Small intestine (tissue), 16 donors: Measurements from ENCODE around the gene POLR2J2. TPM values are rescaled to one million over a fixed set of nuclear protein-coding genes. Genes with fewer than 3 reads are reported as not detected.
"Not testable (repeated sequence)": the region's sequence is repeated elsewhere in the genome, so short reads cannot be mapped to it uniquely, and the experiment has no call there.

ENCODE experiments used
- DNase-seq, 2 donors: peaks; one replicate each; pipeline versions ENCODE4 v3.0.0 to v3.0.0-alpha.2; 2013
- FAIRE-seq: peaks from 2 replicates; lab custom pipeline; 2012; peaks lifted over from hg19 to GRCh38; lab: Jason Lieb, UNC
- H3K27ac ChIP-seq, 3 donors: one replicate each; pipeline ENCODE4 v1.5.1; 2013; ENCODE audit warnings: low read length in 2 of 3, mild to moderate bottlenecking in 2 of 3, control low read depth in 1 of 3, inconsistent platforms in 1 of 3, low read depth in 1 of 3, moderate library complexity in 1 of 3
- H3K27me3 ChIP-seq, 3 donors: one replicate each; pipeline ENCODE4 v1.6.1; 2013; ENCODE audit warnings: low read length in 3 of 3, inconsistent platforms in 1 of 3; ENCODE audit not compliant: control insufficient read depth in 3 of 3, insufficient read depth in 3 of 3
- H3K36me3 ChIP-seq, 3 donors: one replicate each; pipeline ENCODE4 v1.6.1; 2013; ENCODE audit warnings: low read length in 3 of 3, inconsistent platforms in 1 of 3, low read depth in 1 of 3, mild to moderate bottlenecking in 1 of 3, moderate library complexity in 1 of 3; ENCODE audit not compliant: control insufficient read depth in 3 of 3, insufficient read depth in 2 of 3
- H3K4me1 ChIP-seq, 3 donors: one replicate each; pipeline ENCODE4 v1.6.1; 2013; ENCODE audit warnings: low read length in 2 of 3, inconsistent platforms in 1 of 3, low read depth in 1 of 3, mild to moderate bottlenecking in 1 of 3, moderate library complexity in 1 of 3; ENCODE audit not compliant: control insufficient read depth in 3 of 3, insufficient read depth in 2 of 3
- H3K4me3 ChIP-seq, 3 donors: one replicate each; pipeline ENCODE4 v1.5.1; 2013; ENCODE audit warnings: low read length in 3 of 3, control low read depth in 1 of 3, inconsistent platforms in 1 of 3, low read depth in 1 of 3, mild to moderate bottlenecking in 1 of 3, moderate library complexity in 1 of 3
- H3K9me3 ChIP-seq, 2 donors: one replicate each; pipeline ENCODE4 v1.6.1; 2013; ENCODE audit warnings: low read depth in 1 of 2, low read length in 1 of 2; ENCODE audit not compliant: control insufficient read depth in 2 of 2, insufficient read depth in 1 of 2
- WGBS, 3 donors: extraction: QIAGEN DNeasy Blood & Tissue Kit; methylation state at CpG; one replicate each; pipeline ENCODE4 v1.1.7; 2013; 5-methylcytosine and 5-hydroxymethylcytosine counted together
- long read RNA-seq, 10 donors: transcript quantifications; one replicate each; lab custom pipeline, GENCODE V29; 2026
- polyA plus RNA-seq, 4 donors: library from polyadenylated mRNA; stranded (reverse) in 3 of 4; unstranded in 1 of 4; fragments of 200-250 nt in 3 of 4; fragments of 120-200 nt in 1 of 4; gene quantifications; one replicate each; pipeline versions ENCODE4 v1.2.1 to v1.2.3, GENCODE V29; 2013
- donor health status: healthy with polysubstance abuse.
- donor health status: control.
- donor health status: control.
- donor health status: Bipolar disorder and iron deficiency.
- donor health status: healthy.

The POLR2J2 gene
- 1 to 10 TPM; 1.1 to 7.8 (median 1.5) TPM for polyA plus RNA-seq
- long read RNA-seq, donor 1, partial matches to known transcripts, result 0 of 1 reads
- long read RNA-seq, donor 1, other reads (novel, unspliced or antisense), result 0 of 1 reads
- long read RNA-seq, donor 2, partial matches to known transcripts, result 0 of 1 reads
- long read RNA-seq, donor 2, other reads (novel, unspliced or antisense), result 0 of 1 reads
- long read RNA-seq, donor 3, result 0 reads
- long read RNA-seq, donor 4, result 0 reads
- long read RNA-seq, donor 5, result 0 reads
- long read RNA-seq, donor 6, result 0 reads
- long read RNA-seq, donor 7, result 0 reads
- long read RNA-seq, donor 8, result 0 reads
- long read RNA-seq, donor 9, partial matches to known transcripts, result 0 of 2 reads
- long read RNA-seq, donor 9, other reads (novel, unspliced or antisense), result 0 of 2 reads
- long read RNA-seq, donor 10, partial matches to known transcripts, result 0 of 2 reads
- long read RNA-seq, donor 10, other reads (novel, unspliced or antisense), result 0 of 2 reads

GRCh38 chr7:102671166-102671955 is at the start of gene POLR2J2:
TSS of gene POLR2J2 (minus strand) at chr7:102671663. CDS start at chr7:102671601, 62 bp downstream.
- H3K4me1 ChIP-seq, FAIRE-seq, H3K27me3 ChIP-seq, H3K36me3 ChIP-seq, H3K27ac ChIP-seq, H3K9me3 ChIP-seq: not testable (repeated sequence)
- DNase-seq, result peak; percentile 69 to 89
- peak within 1 kb of the TSS in 2 of 3 donors; percentile 23 to 38 for H3K4me3 ChIP-seq
- 0 to 2% (median 0%) methylated on average over 10 to 26 of the region's 63 CpGs for WGBS, 3 donors

- H3K4me3 ChIP-seq, H3K9me3 ChIP-seq, H3K27me3 ChIP-seq, H3K4me1 ChIP-seq, FAIRE-seq, DNase-seq, H3K27ac ChIP-seq, H3K36me3 ChIP-seq: not testable (repeated sequence)
Observed at GRCh38 chr7:102718491-102718890, 47.0 kb upstream of the POLR2J2 start.

- not testable (repeated sequence) for FAIRE-seq, H3K4me3 ChIP-seq, H3K36me3 ChIP-seq, H3K9me3 ChIP-seq, H3K27ac ChIP-seq, H3K27me3 ChIP-seq, H3K4me1 ChIP-seq
- WGBS, 3 donors, result 39 to 48% (median 47%) methylated on average over 2 of the region's 3 CpGs
- peak in 1 of 2 donors; percentile 2 for DNase-seq
Observed at GRCh38 chr7:102715718-102716117, 44.3 kb upstream of the POLR2J2 start.

GRCh38 chr7:102714774-102715522 is 43.5 kb upstream of the POLR2J2 start:
- not testable (repeated sequence) for H3K9me3 ChIP-seq, H3K4me1 ChIP-seq, H3K27ac ChIP-seq, H3K4me3 ChIP-seq, DNase-seq, H3K36me3 ChIP-seq, H3K27me3 ChIP-seq, FAIRE-seq
- 63 to 70% (median 65%) methylated on average over 4 to 5 of the region's 6 CpGs for WGBS, 3 donors

- not testable (repeated sequence) for FAIRE-seq
- no CpG with 5 or more reads among the region's 1 CpG for WGBS, 3 donors
Observed at GRCh38 chr7:102713691-102714080, 42.2 kb upstream of the POLR2J2 start.

GRCh38 chr7:102713011-102713690 is 41.7 kb upstream of the POLR2J2 start:
- 26 to 43% (median 31%) methylated on average over 5 of the region's 5 CpGs for WGBS, 3 donors
- DNase-seq, H3K36me3 ChIP-seq, FAIRE-seq, H3K4me1 ChIP-seq, H3K27ac ChIP-seq, H3K27me3 ChIP-seq, H3K9me3 ChIP-seq, H3K4me3 ChIP-seq: not testable (repeated sequence)

More at GRCh38 chr7:102713691-102714080, 42.2 kb upstream of the POLR2J2 start:
- H3K4me1 ChIP-seq, H3K27ac ChIP-seq, DNase-seq, H3K36me3 ChIP-seq, H3K4me3 ChIP-seq, H3K27me3 ChIP-seq, H3K9me3 ChIP-seq: not testable (repeated sequence)

- H3K4me1 ChIP-seq, H3K9me3 ChIP-seq, FAIRE-seq, H3K27me3 ChIP-seq, H3K27ac ChIP-seq, H3K36me3 ChIP-seq, H3K4me3 ChIP-seq, DNase-seq: not testable (repeated sequence)
- WGBS, 3 donors, result 44 to 64% (median 47%) methylated on average over 9 of the region's 9 CpGs
Observed at GRCh38 chr7:102698962-102699750, 27.7 kb upstream of the POLR2J2 start.
